SK-N-SH treated with all-trans-retinoic acid at 6 μM for 48 hours (cell line): ENCODE data around the gene TBXAS1.

Experiments used
- ATAC-seq: fragments of 200-7000 bp; cut with Tn5 transposase; 3 replicates; pipeline ENCODE4 v1.9.1; 2020; ENCODE audit warnings: mild to moderate bottlenecking, moderate library complexity
- BACH2 ChIP-seq: fragments of 250-450 bp; sonication (Bioruptor Pico); IDR thresholded peaks from 2 replicates; pipeline ENCODE4 v1.9.0; 2021; ENCODE audit warnings: mild to moderate bottlenecking, borderline replicate concordance
- CSDC2 ChIP-seq: fragments of 250-450 bp; sonication (Bioruptor Pico); IDR thresholded peaks from 2 replicates; pipeline ENCODE4 v1.5.0; 2020; ENCODE audit warnings: mild to moderate bottlenecking, moderate library complexity
- ESRRG ChIP-seq: fragments of 250-450 bp; sonication (Bioruptor Pico); IDR thresholded peaks from 2 replicates; pipeline ENCODE4 v1.6.1; 2021; ENCODE audit warnings: mild to moderate bottlenecking
- GLIS3 ChIP-seq: fragments of 250-450 bp; sonication (Bioruptor Pico); IDR thresholded peaks from 2 replicates; pipeline ENCODE4 v1.5.0; 2020; ENCODE audit warnings: mild to moderate bottlenecking, moderate library complexity
- ISL1 ChIP-seq: fragments of 250-450 bp; sonication (Bioruptor Pico); IDR thresholded peaks from 2 replicates; pipeline ENCODE4 v2.1.2; 2022; ENCODE audit warnings: mild to moderate bottlenecking, moderate library complexity
- PATZ1 ChIP-seq: fragments of 250-450 bp; sonication (Bioruptor Pico); IDR thresholded peaks from 2 replicates; pipeline ENCODE4 v1.8.0; 2020; ENCODE audit warnings: mild to moderate bottlenecking, moderate library complexity, borderline replicate concordance
- PPARA ChIP-seq: fragments of 250-450 bp; sonication (Bioruptor Pico); IDR thresholded peaks from 2 replicates; pipeline ENCODE4 v1.5.0; 2020; ENCODE audit warnings: mild to moderate bottlenecking, borderline replicate concordance
- RARB ChIP-seq: fragments of 250-450 bp; sonication (Bioruptor Pico); IDR thresholded peaks from 2 replicates; pipeline ENCODE4 v1.8.0; 2021; ENCODE audit warnings: mild to moderate bottlenecking, moderate library complexity
- TCF4 ChIP-seq: fragments of 250-450 bp; sonication (Bioruptor Pico); IDR thresholded peaks from 2 replicates; pipeline ENCODE4 v1.8.0; 2021; ENCODE audit warnings: mild to moderate bottlenecking, moderate library complexity, borderline replicate concordance
- TOX ChIP-seq: fragments of 250-450 bp; sonication (Bioruptor Pico); IDR thresholded peaks from 2 replicates; pipeline ENCODE4 v1.8.0; 2021; ENCODE audit warnings: mild to moderate bottlenecking, moderate library complexity, borderline replicate concordance
- ZC3H10 ChIP-seq: fragments of 250-450 bp; sonication (Bioruptor Pico); IDR thresholded peaks from 2 replicates; pipeline ENCODE4 v1.5.1; 2021; ENCODE audit warnings: mild to moderate bottlenecking, moderate library complexity
- ZFP3 ChIP-seq: fragments of 250-450 bp; sonication (Bioruptor Pico); IDR thresholded peaks from 2 replicates; pipeline ENCODE4 v1.5.0; 2020; ENCODE audit warnings: mild to moderate bottlenecking, moderate library complexity
- ZFP30 ChIP-seq: fragments of 450-650 bp; formaldehyde crosslinking; IDR thresholded peaks from 2 replicates; pipeline ENCODE4 v1.5.0; 2022; ENCODE audit warnings: mild to moderate bottlenecking, moderate library complexity
- ZNF70 ChIP-seq: fragments of 450-650 bp; formaldehyde crosslinking; IDR thresholded peaks from 2 replicates; pipeline ENCODE4 v1.5.0; 2020; ENCODE audit warnings: mild to moderate bottlenecking, moderate library complexity
- TF ChIP-seq, protein P1 (sequence below): fragments of 250-450 bp; sonication (Bioruptor Pico); IDR thresholded peaks from 2 replicates; pipeline ENCODE4 v1.5.0; 2020; ENCODE audit warnings: mild to moderate bottlenecking, moderate library complexity
- TF ChIP-seq, protein P2 (sequence below): fragments of 250-450 bp; sonication (Bioruptor Pico); IDR thresholded peaks from 2 replicates; pipeline ENCODE4 v1.8.0; 2021; ENCODE audit warnings: low read depth, mild to moderate bottlenecking, moderate library complexity, borderline replicate concordance
- TF ChIP-seq, protein P3 (sequence below): fragments of 250-450 bp; sonication (Bioruptor Pico); IDR thresholded peaks from 2 replicates; pipeline ENCODE4 v1.5.1; 2020; ENCODE audit warnings: low read depth, mild to moderate bottlenecking, moderate library complexity
- TF ChIP-seq, protein P4 (sequence below): fragments of 250-450 bp; sonication (Bioruptor Pico); IDR thresholded peaks from 2 replicates; pipeline ENCODE4 v1.5.1; 2021; ENCODE audit warnings: mild to moderate bottlenecking, moderate library complexity

TBXAS1 gene

GRCh38 chr7:140024585-140024984 lies 195.5 kb downstream of the TBXAS1 start:
- no peak for TF ChIP-seq ZFP3 (CRISPR knock-in tag)
- no peak for TF ChIP-seq GLIS3 (CRISPR knock-in tag)
- TF ChIP-seq BACH2 (CRISPR knock-in tag): no peak
- TF ChIP-seq RARB (CRISPR knock-in tag): no peak
- no peak for TF ChIP-seq TCF4 (CRISPR knock-in tag)
- TF ChIP-seq, protein P1, sequence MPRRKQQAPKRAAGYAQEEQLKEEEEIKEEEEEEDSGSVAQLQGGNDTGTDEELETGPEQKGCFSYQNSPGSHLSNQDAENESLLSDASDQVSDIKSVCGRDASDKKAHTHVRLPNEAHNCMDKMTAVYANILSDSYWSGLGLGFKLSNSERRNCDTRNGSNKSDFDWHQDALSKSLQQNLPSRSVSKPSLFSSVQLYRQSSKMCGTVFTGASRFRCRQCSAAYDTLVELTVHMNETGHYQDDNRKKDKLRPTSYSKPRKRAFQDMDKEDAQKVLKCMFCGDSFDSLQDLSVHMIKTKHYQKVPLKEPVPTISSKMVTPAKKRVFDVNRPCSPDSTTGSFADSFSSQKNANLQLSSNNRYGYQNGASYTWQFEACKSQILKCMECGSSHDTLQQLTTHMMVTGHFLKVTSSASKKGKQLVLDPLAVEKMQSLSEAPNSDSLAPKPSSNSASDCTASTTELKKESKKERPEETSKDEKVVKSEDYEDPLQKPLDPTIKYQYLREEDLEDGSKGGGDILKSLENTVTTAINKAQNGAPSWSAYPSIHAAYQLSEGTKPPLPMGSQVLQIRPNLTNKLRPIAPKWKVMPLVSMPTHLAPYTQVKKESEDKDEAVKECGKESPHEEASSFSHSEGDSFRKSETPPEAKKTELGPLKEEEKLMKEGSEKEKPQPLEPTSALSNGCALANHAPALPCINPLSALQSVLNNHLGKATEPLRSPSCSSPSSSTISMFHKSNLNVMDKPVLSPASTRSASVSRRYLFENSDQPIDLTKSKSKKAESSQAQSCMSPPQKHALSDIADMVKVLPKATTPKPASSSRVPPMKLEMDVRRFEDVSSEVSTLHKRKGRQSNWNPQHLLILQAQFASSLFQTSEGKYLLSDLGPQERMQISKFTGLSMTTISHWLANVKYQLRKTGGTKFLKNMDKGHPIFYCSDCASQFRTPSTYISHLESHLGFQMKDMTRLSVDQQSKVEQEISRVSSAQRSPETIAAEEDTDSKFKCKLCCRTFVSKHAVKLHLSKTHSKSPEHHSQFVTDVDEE (CRISPR knock-in tag): no peak
- no peak for TF ChIP-seq TOX
- TF ChIP-seq, protein P2, sequence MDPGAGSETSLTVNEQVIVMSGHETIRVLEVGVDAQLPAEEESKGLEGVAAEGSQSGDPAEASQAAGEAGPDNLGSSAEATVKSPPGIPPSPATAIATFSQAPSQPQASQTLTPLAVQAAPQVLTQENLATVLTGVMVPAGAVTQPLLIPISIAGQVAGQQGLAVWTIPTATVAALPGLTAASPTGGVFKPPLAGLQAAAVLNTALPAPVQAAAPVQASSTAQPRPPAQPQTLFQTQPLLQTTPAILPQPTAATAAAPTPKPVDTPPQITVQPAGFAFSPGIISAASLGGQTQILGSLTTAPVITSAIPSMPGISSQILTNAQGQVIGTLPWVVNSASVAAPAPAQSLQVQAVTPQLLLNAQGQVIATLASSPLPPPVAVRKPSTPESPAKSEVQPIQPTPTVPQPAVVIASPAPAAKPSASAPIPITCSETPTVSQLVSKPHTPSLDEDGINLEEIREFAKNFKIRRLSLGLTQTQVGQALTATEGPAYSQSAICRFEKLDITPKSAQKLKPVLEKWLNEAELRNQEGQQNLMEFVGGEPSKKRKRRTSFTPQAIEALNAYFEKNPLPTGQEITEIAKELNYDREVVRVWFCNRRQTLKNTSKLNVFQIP: no peak
- TF ChIP-seq, protein P3, sequence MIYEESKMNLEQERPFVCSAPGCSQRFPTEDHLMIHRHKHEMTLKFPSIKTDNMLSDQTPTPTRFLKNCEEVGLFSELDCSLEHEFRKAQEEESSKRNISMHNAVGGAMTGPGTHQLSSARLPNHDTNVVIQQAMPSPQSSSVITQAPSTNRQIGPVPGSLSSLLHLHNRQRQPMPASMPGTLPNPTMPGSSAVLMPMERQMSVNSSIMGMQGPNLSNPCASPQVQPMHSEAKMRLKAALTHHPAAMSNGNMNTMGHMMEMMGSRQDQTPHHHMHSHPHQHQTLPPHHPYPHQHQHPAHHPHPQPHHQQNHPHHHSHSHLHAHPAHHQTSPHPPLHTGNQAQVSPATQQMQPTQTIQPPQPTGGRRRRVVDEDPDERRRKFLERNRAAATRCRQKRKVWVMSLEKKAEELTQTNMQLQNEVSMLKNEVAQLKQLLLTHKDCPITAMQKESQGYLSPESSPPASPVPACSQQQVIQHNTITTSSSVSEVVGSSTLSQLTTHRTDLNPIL (CRISPR knock-in tag): no peak
- TF ChIP-seq, all 23 proteins: peak for 0
- ATAC-seq: no peak

GRCh38 chr7:140025241-140025640 lies 196.2 kb downstream of the TBXAS1 start:
- no peak for TF ChIP-seq ZC3H10 (CRISPR knock-in tag)
- TF ChIP-seq, protein P4, sequence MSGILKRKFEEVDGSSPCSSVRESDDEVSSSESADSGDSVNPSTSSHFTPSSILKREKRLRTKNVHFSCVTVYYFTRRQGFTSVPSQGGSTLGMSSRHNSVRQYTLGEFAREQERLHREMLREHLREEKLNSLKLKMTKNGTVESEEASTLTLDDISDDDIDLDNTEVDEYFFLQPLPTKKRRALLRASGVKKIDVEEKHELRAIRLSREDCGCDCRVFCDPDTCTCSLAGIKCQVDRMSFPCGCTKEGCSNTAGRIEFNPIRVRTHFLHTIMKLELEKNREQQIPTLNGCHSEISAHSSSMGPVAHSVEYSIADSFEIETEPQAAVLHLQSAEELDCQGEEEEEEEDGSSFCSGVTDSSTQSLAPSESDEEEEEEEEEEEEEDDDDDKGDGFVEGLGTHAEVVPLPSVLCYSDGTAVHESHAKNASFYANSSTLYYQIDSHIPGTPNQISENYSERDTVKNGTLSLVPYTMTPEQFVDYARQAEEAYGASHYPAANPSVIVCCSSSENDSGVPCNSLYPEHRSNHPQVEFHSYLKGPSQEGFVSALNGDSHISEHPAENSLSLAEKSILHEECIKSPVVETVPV (CRISPR knock-in tag): no peak
- TF ChIP-seq, protein P2: no peak
- TF ChIP-seq ESRRG (CRISPR knock-in tag): no peak
- TF ChIP-seq ZNF70 (CRISPR knock-in tag): no peak
- TF ChIP-seq TCF4 (CRISPR knock-in tag): no peak
- no peak for TF ChIP-seq CSDC2
- TF ChIP-seq PATZ1 (CRISPR knock-in tag): no peak
- TF ChIP-seq GLIS3 (CRISPR knock-in tag): no peak
- no peak for TF ChIP-seq PPARA (CRISPR knock-in tag)
- no peak for TF ChIP-seq ISL1 (CRISPR knock-in tag)
- ATAC-seq: no peak

- ATAC-seq: no peak
- TF ChIP-seq BACH2 (CRISPR knock-in tag) (no peak), CSDC2 (no peak), ISL1 (CRISPR knock-in tag) (no peak), ZC3H10 (CRISPR knock-in tag) (no peak), ZFP3 (CRISPR knock-in tag) (no peak), RARB (CRISPR knock-in tag) (no peak), ZFP30 (no peak), GLIS3 (CRISPR knock-in tag) (no peak), PPARA (CRISPR knock-in tag) (no peak)
- TF ChIP-seq, protein P3 (CRISPR knock-in tag): no peak
- TF ChIP-seq, protein P2: no peak
Measured at GRCh38 chr7:140025814-140026433, 196.9 kb downstream of the TBXAS1 start.
